RWPE2 (cell line): Measurements from ENCODE around the gene TTC23L.

Experiments used
- ATAC-seq: fragments of 200-7000 bp; cut with Tn5 transposase; 3 replicates; pipeline ENCODE4 v1.9.1; 2021; ENCODE audit warnings: low read depth
- DNase-seq: peaks from one replicate; pipeline ENCODE4 v3.0.0-alpha.2; 2020; ENCODE audit warnings: low spot score
- H3K27ac ChIP-seq: fragments of 450-650 bp; 2 replicates; pipeline ENCODE4 v1.5.1; 2017; ENCODE audit warnings: mild to moderate bottlenecking; ENCODE audit not compliant: poor library complexity, severe bottlenecking
- H3K27me3 ChIP-seq: fragments of 250-450 bp; sonication (Bioruptor Pico); 2 replicates; pipeline ENCODE4 v1.5.1; 2021; ENCODE audit warnings: mild to moderate bottlenecking, moderate library complexity; ENCODE audit not compliant: insufficient read depth, poor library complexity, severe bottlenecking
- H3K36me3 ChIP-seq: fragments of 250-450 bp; sonication (Bioruptor Pico); 2 replicates; pipeline ENCODE4 v1.5.1; 2020; ENCODE audit warnings: low read depth, mild to moderate bottlenecking, moderate library complexity
- H3K4me1 ChIP-seq: fragments of 250-450 bp; sonication (Bioruptor Pico); 2 replicates; pipeline ENCODE4 v1.5.1; 2021; ENCODE audit warnings: mild to moderate bottlenecking, moderate library complexity; ENCODE audit not compliant: insufficient read depth, poor library complexity, severe bottlenecking
- H3K4me3 ChIP-seq: fragments of 250-450 bp; sonication (Bioruptor Pico); 2 replicates; pipeline ENCODE4 v1.5.1; 2021; ENCODE audit warnings: mild to moderate bottlenecking, moderate library complexity; ENCODE audit not compliant: severe bottlenecking
- H3K9me3 ChIP-seq: fragments of 250-450 bp; sonication (Bioruptor Pico); 2 replicates; pipeline ENCODE4 v1.5.1; 2021; ENCODE audit warnings: mild to moderate bottlenecking, moderate library complexity; ENCODE audit not compliant: severe bottlenecking
- TF ChIP-seq, protein P1 (sequence below): fragments of 450-650 bp; IDR thresholded peaks from one replicate; pipeline ENCODE4 v1.5.1; 2017; ENCODE audit warnings: mild to moderate bottlenecking, moderate library complexity; ENCODE audit not compliant: poor library complexity, severe bottlenecking

TTC23L gene, protein sequence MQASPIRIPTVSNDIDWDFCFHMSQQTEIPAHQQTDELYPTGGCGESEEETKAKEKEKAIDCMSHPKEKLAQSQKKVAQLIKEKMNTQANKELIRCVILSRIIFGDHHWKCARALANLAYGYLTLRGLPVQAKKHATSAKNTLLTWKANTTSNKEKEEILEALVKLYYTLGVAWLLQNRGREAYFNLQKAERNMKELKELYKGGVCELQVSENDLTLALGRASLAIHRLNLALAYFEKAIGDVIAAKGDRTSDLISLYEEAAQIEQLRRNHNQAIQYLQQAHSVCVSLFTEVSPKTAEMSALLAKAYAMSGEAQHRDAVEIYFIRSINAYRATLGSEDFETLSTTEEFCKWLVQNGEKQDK

DNA sequence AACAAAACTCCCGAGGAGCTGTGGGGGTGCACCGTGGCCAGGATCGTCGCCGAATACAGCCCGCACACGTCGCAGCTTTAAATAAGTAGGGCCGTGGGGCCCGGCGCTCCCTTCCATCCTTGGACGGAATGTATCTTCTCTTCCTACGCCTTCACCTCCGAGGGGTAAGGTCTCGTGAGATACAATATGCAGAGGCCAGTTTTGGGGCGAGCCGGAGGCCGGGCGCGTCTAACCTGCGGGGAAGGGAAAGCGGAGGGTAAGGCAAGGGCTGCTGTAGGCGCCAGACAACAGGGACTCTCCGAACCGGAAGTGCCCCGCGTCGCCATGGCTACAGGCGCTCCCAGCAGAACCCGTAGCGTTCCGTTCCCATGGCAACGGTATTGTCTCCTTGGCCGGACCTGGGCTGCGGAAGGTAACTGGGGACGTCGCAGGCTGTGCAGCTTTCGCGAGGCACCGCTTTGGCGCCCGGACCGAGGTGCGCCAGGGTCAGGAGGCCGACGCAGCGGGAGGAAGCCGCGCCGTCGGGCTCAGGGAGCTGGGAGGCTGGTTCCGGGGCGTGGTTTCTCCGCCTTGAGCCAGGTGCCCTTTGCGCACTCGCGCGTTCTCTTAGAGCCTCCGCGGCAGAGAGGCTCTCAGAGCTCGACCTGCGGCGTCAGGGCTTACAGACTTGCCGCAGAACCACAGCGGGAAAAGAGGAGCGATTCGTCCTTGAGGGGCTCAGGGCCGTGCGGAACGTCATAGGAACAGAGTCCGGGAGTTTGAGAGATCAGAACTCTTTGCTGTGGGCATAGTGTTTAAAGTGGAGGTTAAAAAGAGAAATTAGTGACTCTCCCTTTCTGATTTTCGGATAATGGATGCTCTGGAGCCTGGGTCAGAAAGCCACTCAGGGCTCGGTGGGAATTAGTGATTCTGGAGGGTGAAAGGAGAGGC is at the start of gene TTC23L:
Gene TTC23L (plus strand): TSS at position 380 of the 930 bp plus-strand sequence. CDS start 1,508 bp downstream, outside the sequence.
- TF ChIP-seq, protein P1, sequence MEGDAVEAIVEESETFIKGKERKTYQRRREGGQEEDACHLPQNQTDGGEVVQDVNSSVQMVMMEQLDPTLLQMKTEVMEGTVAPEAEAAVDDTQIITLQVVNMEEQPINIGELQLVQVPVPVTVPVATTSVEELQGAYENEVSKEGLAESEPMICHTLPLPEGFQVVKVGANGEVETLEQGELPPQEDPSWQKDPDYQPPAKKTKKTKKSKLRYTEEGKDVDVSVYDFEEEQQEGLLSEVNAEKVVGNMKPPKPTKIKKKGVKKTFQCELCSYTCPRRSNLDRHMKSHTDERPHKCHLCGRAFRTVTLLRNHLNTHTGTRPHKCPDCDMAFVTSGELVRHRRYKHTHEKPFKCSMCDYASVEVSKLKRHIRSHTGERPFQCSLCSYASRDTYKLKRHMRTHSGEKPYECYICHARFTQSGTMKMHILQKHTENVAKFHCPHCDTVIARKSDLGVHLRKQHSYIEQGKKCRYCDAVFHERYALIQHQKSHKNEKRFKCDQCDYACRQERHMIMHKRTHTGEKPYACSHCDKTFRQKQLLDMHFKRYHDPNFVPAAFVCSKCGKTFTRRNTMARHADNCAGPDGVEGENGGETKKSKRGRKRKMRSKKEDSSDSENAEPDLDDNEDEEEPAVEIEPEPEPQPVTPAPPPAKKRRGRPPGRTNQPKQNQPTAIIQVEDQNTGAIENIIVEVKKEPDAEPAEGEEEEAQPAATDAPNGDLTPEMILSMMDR, result no peak
- no peaks in the 10 kb centered on the region for H3K36me3 ChIP-seq
- H3K9me3 ChIP-seq, result no peaks in the 10 kb centered on the region
- H3K4me1 ChIP-seq, result peaks cover 2% of the 10 kb centered on the region
- peak within 1 kb of the TSS; percentile 70 for H3K4me3 ChIP-seq
- ATAC-seq (peak; percentile 95), DNase-seq (peak; percentile 95)
- H3K27me3 ChIP-seq, result no peaks in the 10 kb centered on the region
- peak within 1 kb of the TSS; percentile 10 for H3K27ac ChIP-seq

DNA sequence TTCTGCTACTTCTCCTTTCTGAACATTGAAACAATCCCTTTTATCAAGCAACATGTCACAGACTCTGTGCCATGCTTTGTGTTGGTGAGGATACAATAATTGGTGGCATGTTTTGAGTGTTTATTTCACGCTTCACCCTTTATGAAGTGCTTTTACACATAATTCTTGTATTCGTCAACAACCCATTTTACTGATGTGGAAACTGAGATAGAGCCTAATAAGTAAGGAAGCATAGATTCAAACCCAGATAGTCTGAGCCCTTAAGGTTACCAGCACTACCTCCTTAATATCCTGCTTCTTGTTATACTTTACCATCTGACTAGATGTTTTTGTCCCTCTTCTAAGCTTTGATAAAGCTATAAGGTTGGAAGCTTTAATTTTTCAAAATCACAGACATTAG is 49.3 kb upstream of the TTC23L start:
- TF ChIP-seq, protein P1, result no peak
- H3K27ac ChIP-seq, result no peak overlapping the region
- H3K4me1 ChIP-seq, result no peaks in the 10 kb centered on the region
- no peak for DNase-seq
- no peaks in the 10 kb centered on the region for H3K9me3 ChIP-seq
- H3K4me3 ChIP-seq, result no peak overlapping the region
- no peak for ATAC-seq
- no peaks in the 10 kb centered on the region for H3K27me3 ChIP-seq
- 0 out of 2 replicates have a peak, but pooled peaks cover 7% of the 10 kb centered on the region for H3K36me3 ChIP-seq

DNA sequence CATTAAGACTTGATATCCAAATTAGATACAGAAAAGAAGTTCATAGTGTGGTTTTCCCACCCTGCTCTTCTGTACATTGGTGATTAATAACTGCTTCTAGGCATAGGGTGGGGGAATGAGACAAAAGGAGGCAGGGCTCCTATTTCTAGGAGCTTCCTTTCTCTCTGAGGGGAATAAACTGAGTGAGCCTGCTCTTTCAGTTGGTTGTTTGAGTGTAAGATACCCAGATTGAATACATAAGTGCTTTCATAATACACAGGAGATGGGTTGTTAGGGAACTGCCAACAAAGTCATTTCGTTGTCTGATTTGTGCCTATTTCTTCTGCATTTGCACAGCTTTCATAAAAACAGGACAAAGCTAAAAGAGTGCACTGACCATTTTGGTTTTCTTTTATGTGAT is 48.9 kb upstream of the TTC23L start:
- Histone ChIP-seq H3K36me3 (0 out of 2 replicates have a peak, but pooled peaks cover 4% of the 10 kb centered on the region), H3K27ac (no peak overlapping the region), H3K4me1 (no peaks in the 10 kb centered on the region), H3K9me3 (no peaks in the 10 kb centered on the region), H3K4me3 (no peak overlapping the region), H3K27me3 (no peaks in the 10 kb centered on the region)
- ATAC-seq (peak; percentile 41; the same call in 1 of the 3 replicates), DNase-seq (no peak)
- TF ChIP-seq, protein P1, result no peak

DNA sequence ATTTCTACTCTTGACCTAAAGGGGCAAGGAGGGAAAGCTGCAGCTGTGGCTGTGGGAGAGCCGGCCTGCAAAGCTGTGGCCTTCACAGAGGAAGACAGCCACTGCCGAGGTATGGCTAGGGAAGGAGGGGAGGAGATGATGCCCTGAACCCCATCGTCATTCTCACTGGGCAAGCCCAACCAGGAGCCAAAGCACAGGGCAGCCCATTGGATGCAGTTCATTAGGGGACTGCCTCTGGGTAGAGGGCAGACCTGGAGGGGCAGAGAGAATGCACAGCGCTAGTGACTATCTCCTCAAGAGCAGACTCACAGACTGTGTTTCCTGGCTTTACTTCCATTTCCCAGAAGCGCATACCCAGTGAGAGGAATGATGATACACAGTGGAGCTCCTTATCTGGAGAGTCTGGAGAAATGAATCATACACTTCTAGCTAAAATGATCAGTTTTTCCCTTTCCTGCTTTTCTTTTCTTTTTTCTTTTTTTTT is 47.2 kb upstream of the TTC23L start:
- DNase-seq (no peak), ATAC-seq (no peak; the same call in 2 of the 3 replicates)
- H3K4me3 ChIP-seq, result no peak overlapping the region
- TF ChIP-seq, protein P1, result no peak
- H3K4me1 ChIP-seq, result no peaks in the 10 kb centered on the region
- peaks cover 8% of the 10 kb centered on the region for H3K36me3 ChIP-seq
- H3K27ac ChIP-seq, result no peak overlapping the region
- H3K9me3 ChIP-seq, result no peaks in the 10 kb centered on the region
- no peaks in the 10 kb centered on the region for H3K27me3 ChIP-seq
